WTC11 (cell line): ENCODE data around the gene CEACAM16. TPM values are rescaled to one million over a fixed set of nuclear protein-coding genes. Genes with fewer than 3 reads are reported as not detected.

ENCODE experiments used
- ATAC-seq: fragments of 200-7000 bp; cut with Tn5 transposase; 2 replicates; pipeline ENCODE4 v1.10.0; 2021; ENCODE audit warnings: mild to moderate bottlenecking, moderate library complexity
- CTCF ChIA-PET: fragments of 300-600 bp; sonication (Branson Sonifier 250); formaldehyde crosslinking; loops from one replicate; lab custom pipeline; 2021; ENCODE audit warnings: antibody characterized with exemption; lab: Charles Lee
- POLR2A ChIA-PET: fragments of 350-600 bp; sonication (Branson Sonifier 250); formaldehyde crosslinking; loops from one replicate; lab custom pipeline; 2021; ENCODE audit warnings: antibody characterized with exemption; lab: Charles Lee
- DNase-seq: peaks from one replicate; pipeline ENCODE4 v3.0.0; 2021; ENCODE audit warnings: low spot score
- H3K27ac Mint-ChIP-seq: 2 replicates; pipeline ENCODE4 v1.8.0; 2021; ENCODE audit warnings: mixed read lengths
- H3K27me3 Mint-ChIP-seq: 2 replicates; pipeline ENCODE4 v1.8.0; 2021; ENCODE audit warnings: low read depth, mild to moderate bottlenecking, moderate library complexity, mixed read lengths
- H3K36me3 Mint-ChIP-seq: 2 replicates; pipeline ENCODE4 v1.8.0; 2021; ENCODE audit warnings: mixed read lengths
- H3K4me1 Mint-ChIP-seq: 2 replicates; pipeline ENCODE4 v1.8.0; 2022; ENCODE audit warnings: mixed read lengths
- H3K4me3 Mint-ChIP-seq: 2 replicates; pipeline ENCODE4 v1.8.0; 2021; ENCODE audit warnings: mild to moderate bottlenecking, moderate library complexity, mixed read lengths
- H3K9me3 Mint-ChIP-seq: 2 replicates; pipeline ENCODE4 v1.8.0; 2021; ENCODE audit warnings: mixed read lengths
- ATF3 ChIP-seq: sonication (generic); formaldehyde crosslinking; conservative IDR thresholded peaks from 2 replicates; pipeline ENCODE4 v1.8.1; 2022; ENCODE audit warnings: mild to moderate bottlenecking, missing genetic modification reagents
- ATF6 ChIP-seq: sonication (generic); formaldehyde crosslinking; IDR thresholded peaks from 2 replicates; pipeline ENCODE4 v1.8.1; 2023; ENCODE audit warnings: mild to moderate bottlenecking, missing genetic modification reagents
- CDX4 ChIP-seq: fragments of 250-450 bp; sonication (Bioruptor Pico); IDR thresholded peaks from 2 replicates; pipeline ENCODE4 v1.9.0; 2021; ENCODE audit warnings: moderate library complexity, mild to moderate bottlenecking, inconsistent platforms, borderline replicate concordance
- E2F4 ChIP-seq: sonication (generic); formaldehyde crosslinking; IDR thresholded peaks from 2 replicates; pipeline ENCODE4 v1.8.1; 2022; ENCODE audit warnings: low read depth, mild to moderate bottlenecking, moderate library complexity, missing genetic modification reagents, borderline replicate concordance
- EMX1 ChIP-seq: fragments of 250-450 bp; sonication (Bioruptor Pico); IDR thresholded peaks from 2 replicates; pipeline ENCODE4 v1.8.0; 2021; ENCODE audit warnings: mild to moderate bottlenecking
- ETV6 ChIP-seq: sonication (generic); formaldehyde crosslinking; IDR thresholded peaks from 2 replicates; pipeline ENCODE4 v1.8.1; 2022; ENCODE audit warnings: mild to moderate bottlenecking, missing genetic modification reagents
- HMGA2 ChIP-seq: fragments of 250-450 bp; sonication (Bioruptor Pico); IDR thresholded peaks from 2 replicates; pipeline ENCODE4 v1.4.0; 2021; ENCODE audit warnings: mild to moderate bottlenecking, moderate library complexity
- KAT7 ChIP-seq: sonication (generic); formaldehyde crosslinking; IDR thresholded peaks from 2 replicates; pipeline ENCODE4 v1.8.1; 2023; ENCODE audit warnings: missing genetic modification reagents, mild to moderate bottlenecking, borderline replicate concordance
- MAX ChIP-seq: sonication (generic); formaldehyde crosslinking; IDR thresholded peaks from 2 replicates; pipeline ENCODE4 v1.8.0; 2022; ENCODE audit warnings: mild to moderate bottlenecking, missing genetic modification reagents
- MYBL2 ChIP-seq: sonication (generic); formaldehyde crosslinking; IDR thresholded peaks from 2 replicates; pipeline ENCODE4 v1.8.1; 2023; ENCODE audit warnings: mild to moderate bottlenecking, moderate library complexity, missing genetic modification reagents
- NFATC4 ChIP-seq: fragments of 250-450 bp; sonication (Bioruptor Pico); IDR thresholded peaks from 2 replicates; pipeline ENCODE4 v1.9.0; 2021; ENCODE audit warnings: mild to moderate bottlenecking
- NFYB ChIP-seq: sonication (generic); formaldehyde crosslinking; conservative IDR thresholded peaks from 2 replicates; pipeline ENCODE4 v1.8.0; 2022; ENCODE audit warnings: low read depth, missing genetic modification reagents
- NR1H2 ChIP-seq: sonication (generic); formaldehyde crosslinking; IDR thresholded peaks from 2 replicates; pipeline ENCODE4 v1.9.0; 2021; ENCODE audit warnings: mild to moderate bottlenecking, moderate library complexity, missing genetic modification reagents
- NR3C1 ChIP-seq: sonication (generic); formaldehyde crosslinking; conservative IDR thresholded peaks from 2 replicates; pipeline ENCODE4 v1.8.1; 2023; ENCODE audit warnings: low read depth, mild to moderate bottlenecking, missing genetic modification reagents
- SMAD3 ChIP-seq: sonication (generic); formaldehyde crosslinking; IDR thresholded peaks from 2 replicates; pipeline ENCODE4 v1.8.0; 2022; ENCODE audit warnings: missing genetic modification reagents, mild to moderate bottlenecking, borderline replicate concordance
- TEAD4 ChIP-seq: sonication (generic); formaldehyde crosslinking; IDR thresholded peaks from 2 replicates; pipeline ENCODE4 v1.8.0; 2022; ENCODE audit warnings: mild to moderate bottlenecking, missing genetic modification reagents
- ZNF121 ChIP-seq: sonication (generic); formaldehyde crosslinking; IDR thresholded peaks from 2 replicates; pipeline ENCODE4 v1.8.0; 2023; ENCODE audit warnings: missing genetic modification reagents
- ZNF232 ChIP-seq: sonication (generic); formaldehyde crosslinking; IDR thresholded peaks from 2 replicates; pipeline ENCODE4 v1.8.0; 2022; ENCODE audit warnings: mild to moderate bottlenecking, missing genetic modification reagents
- ZNF396 ChIP-seq: fragments of 250-450 bp; sonication (Bioruptor Pico); IDR thresholded peaks from 2 replicates; pipeline ENCODE4 v1.8.0; 2021; ENCODE audit warnings: mild to moderate bottlenecking, moderate library complexity, borderline replicate concordance
- total RNA-seq: library from RNA; stranded (reverse); gene quantifications from 3 replicates; pipeline ENCODE4 v1.2.3, GENCODE V29; 2021
- TF ChIP-seq, protein P1 (sequence below): sonication (generic); formaldehyde crosslinking; IDR thresholded peaks from 2 replicates; pipeline ENCODE4 v1.8.1; 2023; ENCODE audit warnings: mild to moderate bottlenecking, missing genetic modification reagents, moderate library complexity
- TF ChIP-seq, protein P2 (sequence below): sonication (generic); formaldehyde crosslinking; IDR thresholded peaks from 2 replicates; pipeline ENCODE4 v1.8.0; 2022; ENCODE audit warnings: mild to moderate bottlenecking, missing genetic modification reagents
- TF ChIP-seq, protein P3 (sequence below): fragments of 250-450 bp; sonication (Bioruptor Pico); IDR thresholded peaks from 2 replicates; pipeline ENCODE4 v1.9.0; 2021; ENCODE audit warnings: mild to moderate bottlenecking

The CEACAM16 gene
- total RNA-seq, 1 experiment from 2014 or later: not detected

DNA sequence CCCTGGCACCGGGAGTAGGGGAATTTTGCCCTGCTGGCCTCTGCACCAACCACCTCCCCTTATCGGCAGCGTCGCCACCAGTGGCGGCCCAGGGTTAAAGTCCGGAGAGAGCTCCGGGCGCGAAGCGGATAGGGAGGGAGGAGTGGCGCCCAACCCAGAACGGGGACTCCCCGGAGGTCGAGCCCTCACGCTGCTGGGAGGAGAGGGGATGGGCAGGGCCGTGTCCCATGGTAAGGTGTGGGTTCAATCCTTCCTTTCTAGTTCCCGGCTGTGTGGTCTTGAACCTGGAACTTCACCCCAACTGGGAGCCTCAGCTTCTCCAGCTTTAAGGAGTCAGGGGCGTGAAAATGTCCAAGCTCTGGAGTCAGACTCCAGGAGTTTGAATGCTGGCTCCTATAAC, 26.3 kb downstream of the CEACAM16 start (continued):
- TF ChIP-seq, protein P1, sequence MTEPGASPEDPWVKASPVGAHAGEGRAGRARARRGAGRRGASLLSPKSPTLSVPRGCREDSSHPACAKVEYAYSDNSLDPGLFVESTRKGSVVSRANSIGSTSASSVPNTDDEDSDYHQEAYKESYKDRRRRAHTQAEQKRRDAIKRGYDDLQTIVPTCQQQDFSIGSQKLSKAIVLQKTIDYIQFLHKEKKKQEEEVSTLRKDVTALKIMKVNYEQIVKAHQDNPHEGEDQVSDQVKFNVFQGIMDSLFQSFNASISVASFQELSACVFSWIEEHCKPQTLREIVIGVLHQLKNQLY (CRISPR knock-in tag): no peak
- TF ChIP-seq MYBL2 (CRISPR knock-in tag) (no peak), TEAD4 (CRISPR knock-in tag) (no peak), NFYB (CRISPR knock-in tag) (no peak), ZNF232 (CRISPR knock-in tag) (no peak), CDX4 (CRISPR knock-in tag) (no peak), ZNF121 (CRISPR knock-in tag) (no peak), MAX (CRISPR knock-in tag) (no peak)
- TF ChIP-seq, protein P2, sequence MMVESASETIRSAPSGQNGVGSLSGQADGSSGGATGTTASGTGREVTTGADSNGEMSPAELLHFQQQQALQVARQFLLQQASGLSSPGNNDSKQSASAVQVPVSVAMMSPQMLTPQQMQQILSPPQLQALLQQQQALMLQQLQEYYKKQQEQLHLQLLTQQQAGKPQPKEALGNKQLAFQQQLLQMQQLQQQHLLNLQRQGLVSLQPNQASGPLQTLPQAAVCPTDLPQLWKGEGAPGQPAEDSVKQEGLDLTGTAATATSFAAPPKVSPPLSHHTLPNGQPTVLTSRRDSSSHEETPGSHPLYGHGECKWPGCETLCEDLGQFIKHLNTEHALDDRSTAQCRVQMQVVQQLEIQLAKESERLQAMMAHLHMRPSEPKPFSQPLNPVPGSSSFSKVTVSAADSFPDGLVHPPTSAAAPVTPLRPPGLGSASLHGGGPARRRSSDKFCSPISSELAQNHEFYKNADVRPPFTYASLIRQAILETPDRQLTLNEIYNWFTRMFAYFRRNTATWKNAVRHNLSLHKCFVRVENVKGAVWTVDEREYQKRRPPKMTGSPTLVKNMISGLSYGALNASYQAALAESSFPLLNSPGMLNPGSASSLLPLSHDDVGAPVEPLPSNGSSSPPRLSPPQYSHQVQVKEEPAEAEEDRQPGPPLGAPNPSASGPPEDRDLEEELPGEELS (CRISPR knock-in tag): no peak

- POLR2A ChIA-PET: no interaction called here
- no peak for DNase-seq
- no peaks in the 10 kb centered on the region for H3K36me3 Mint-ChIP-seq
- peaks cover 16% of the 10 kb centered on the region for H3K4me1 Mint-ChIP-seq
- no peak for TF ChIP-seq NFYB (CRISPR knock-in tag)
- TF ChIP-seq NFATC4 (CRISPR knock-in tag): no peak
- no peak for TF ChIP-seq SMAD3 (CRISPR knock-in tag)
- TF ChIP-seq EMX1 (CRISPR knock-in tag): no peak
- TF ChIP-seq ZNF396 (CRISPR knock-in tag): no peak
- TF ChIP-seq, protein P3, sequence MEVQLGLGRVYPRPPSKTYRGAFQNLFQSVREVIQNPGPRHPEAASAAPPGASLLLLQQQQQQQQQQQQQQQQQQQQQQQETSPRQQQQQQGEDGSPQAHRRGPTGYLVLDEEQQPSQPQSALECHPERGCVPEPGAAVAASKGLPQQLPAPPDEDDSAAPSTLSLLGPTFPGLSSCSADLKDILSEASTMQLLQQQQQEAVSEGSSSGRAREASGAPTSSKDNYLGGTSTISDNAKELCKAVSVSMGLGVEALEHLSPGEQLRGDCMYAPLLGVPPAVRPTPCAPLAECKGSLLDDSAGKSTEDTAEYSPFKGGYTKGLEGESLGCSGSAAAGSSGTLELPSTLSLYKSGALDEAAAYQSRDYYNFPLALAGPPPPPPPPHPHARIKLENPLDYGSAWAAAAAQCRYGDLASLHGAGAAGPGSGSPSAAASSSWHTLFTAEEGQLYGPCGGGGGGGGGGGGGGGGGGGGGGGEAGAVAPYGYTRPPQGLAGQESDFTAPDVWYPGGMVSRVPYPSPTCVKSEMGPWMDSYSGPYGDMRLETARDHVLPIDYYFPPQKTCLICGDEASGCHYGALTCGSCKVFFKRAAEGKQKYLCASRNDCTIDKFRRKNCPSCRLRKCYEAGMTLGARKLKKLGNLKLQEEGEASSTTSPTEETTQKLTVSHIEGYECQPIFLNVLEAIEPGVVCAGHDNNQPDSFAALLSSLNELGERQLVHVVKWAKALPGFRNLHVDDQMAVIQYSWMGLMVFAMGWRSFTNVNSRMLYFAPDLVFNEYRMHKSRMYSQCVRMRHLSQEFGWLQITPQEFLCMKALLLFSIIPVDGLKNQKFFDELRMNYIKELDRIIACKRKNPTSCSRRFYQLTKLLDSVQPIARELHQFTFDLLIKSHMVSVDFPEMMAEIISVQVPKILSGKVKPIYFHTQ (CRISPR knock-in tag): no peak
- no peak for TF ChIP-seq ATF6 (CRISPR knock-in tag)
- no peak for TF ChIP-seq HMGA2 (CRISPR knock-in tag)
- no peak for TF ChIP-seq E2F4 (CRISPR knock-in tag)
- no peak for TF ChIP-seq NR3C1 (CRISPR knock-in tag)
- no peak for TF ChIP-seq ATF3 (CRISPR knock-in tag)
- no peak for TF ChIP-seq ETV6 (CRISPR knock-in tag)
- TF ChIP-seq KAT7 (CRISPR knock-in tag): no peak
- no peak for TF ChIP-seq MAX (CRISPR knock-in tag)
- no peak for TF ChIP-seq NR1H2 (CRISPR knock-in tag)
- CTCF ChIA-PET: interaction anchor here (0.6 to 15.6 kb wide), 12 partner anchors 10 to 164 kb away, joined by 3 to 548 read pairs (median 11); partner anchors contain the start of gene CBLC
- H3K9me3 Mint-ChIP-seq: no peaks in the 10 kb centered on the region
- peaks cover 4% of the 10 kb centered on the region for H3K27me3 Mint-ChIP-seq
- H3K4me3 Mint-ChIP-seq: no peak overlapping the region
- no peak for ATAC-seq
- H3K27ac Mint-ChIP-seq: no peak overlapping the region
Measured at GRCh38 chr19:44725684-44726083, 26.7 kb downstream of the CEACAM16 start.
